HepG2 (cell line): ENCODE results near the gene VEZT. TPM values are rescaled to one million over a fixed set of nuclear protein-coding genes. Genes with fewer than 3 reads are reported as not detected.
A peak's percentile ranks its signal among the peaks of the same experiment; 100 is the strongest.

Experiments
- ATAC-seq: fragments of 200-7000 bp; cut with Tn5 transposase; 3 replicates; pipeline ENCODE4 v1.9.1; 2020; ENCODE audit warnings: mild to moderate bottlenecking, moderate library complexity
- BruUV-seq: library from RNA; stranded (reverse); fragments of 400-500 nt; replicated peaks from 2 replicates; lab custom pipeline; 2021; lab: Mats Ljungman, UMichigan
- CTCF ChIA-PET: fragments of 300-600 bp; formaldehyde crosslinking; extraction: SDS; loops from one replicate; lab custom pipeline; 2021; ENCODE audit warnings: low total read pairs, inconsistent platforms, low intra/inter-chr PET ratio; lab: Yijun Ruan, JAX
- POLR2A ChIA-PET: fragments of 350-600 bp; sonication (Branson Sonifier 250); formaldehyde crosslinking; loops from one replicate; lab custom pipeline; 2020; ENCODE audit warnings: antibody characterized with exemption, inconsistent platforms; lab: Yijun Ruan, JAX
- DNase-seq: peaks from one replicate; pipeline ENCODE4 v3.0.0-alpha.2; 2015; ENCODE audit warnings: low spot score
- FAIRE-seq: peaks from 3 replicates; lab custom pipeline; 2011; peaks lifted over from hg19 to GRCh38; lab: Jason Lieb, UNC
- H2AFZ ChIP-seq: one replicate; pipeline ENCODE4 v1.6.1; 2011; ENCODE audit warnings: low read length, inconsistent platforms
- H3K27ac ChIP-seq: fragments of 300-600 bp; 3 replicates; pipeline ENCODE4 v1.8.0; 2011; ENCODE audit warnings: mixed run types, mild to moderate bottlenecking, mixed read lengths, low read length, inconsistent platforms; ENCODE audit not compliant: insufficient read depth; ENCODE audit errors: extremely low read length
- H3K27me3 ChIP-seq, 2 experiments: fragments of 200-600 bp in 1 of 2; 2 replicates in 1 of 2; 3 replicates in 1 of 2; pipeline versions ENCODE4 v1.6.0 to v1.8.0; 2011; ENCODE audit warnings: low read length in 2 of 2, mild to moderate bottlenecking in 2 of 2, moderate library complexity in 2 of 2, inconsistent platforms in 1 of 2; ENCODE audit not compliant: insufficient read depth in 2 of 2, control insufficient read depth in 1 of 2
- H3K36me3 ChIP-seq, 2 experiments: fragments of 200-600 bp in 1 of 2; replicated peaks in 1 of 2; 2 replicates in 1 of 2; 3 replicates in 1 of 2; pipeline versions ENCODE4 v1.5.1 to v1.8.0; 2011; ENCODE audit warnings: low read length in 2 of 2, inconsistent platforms in 1 of 2; ENCODE audit not compliant: insufficient read depth in 2 of 2, control insufficient read depth in 1 of 2
- H3K4me1 ChIP-seq: 2 replicates; pipeline ENCODE4 v1.5.1; 2012; ENCODE audit warnings: low read length, inconsistent platforms; ENCODE audit not compliant: insufficient read depth
- H3K4me2 ChIP-seq: 2 replicates; pipeline ENCODE4 v1.6.0; 2011; ENCODE audit warnings: low read depth, low read length, inconsistent platforms
- H3K4me3 ChIP-seq, 3 experiments: fragments of 200-600 bp in 1 of 3; sonication (generic), shearing (Covaris generic) in 1 of 3; replicated peaks in 1 of 3; 2 replicates each; pipeline ENCODE4 v1.5.1; 2011 to 2016; ENCODE audit warnings: low read length in 3 of 3, inconsistent platforms in 2 of 3, low read depth in 2 of 3, mild to moderate bottlenecking in 2 of 3, control low read depth in 1 of 3, mixed read lengths in 1 of 3; ENCODE audit not compliant: insufficient read depth in 1 of 3
- H3K79me2 ChIP-seq: one replicate; pipeline ENCODE4 v1.6.1; 2011; ENCODE audit warnings: low read length, inconsistent platforms; ENCODE audit not compliant: insufficient read depth
- H3K9ac ChIP-seq: 2 replicates; pipeline ENCODE4 v1.6.0; 2011; ENCODE audit warnings: mild to moderate bottlenecking, low read depth, low read length, inconsistent platforms; ENCODE audit not compliant: insufficient read depth
- H3K9me3 ChIP-seq: 2 replicates; pipeline ENCODE4 v1.5.1; 2012; ENCODE audit warnings: mild to moderate bottlenecking, low read length
- H4K20me1 ChIP-seq: 2 replicates; pipeline ENCODE4 v1.6.0; 2011; ENCODE audit warnings: inconsistent platforms, mild to moderate bottlenecking, low read length, moderate library complexity; ENCODE audit not compliant: insufficient read depth
- ASH2L ChIP-seq: fragments of 300-600, 200-600 bp; sonication (generic); IDR thresholded peaks from 2 replicates; pipeline ENCODE4 v1.7.0; 2017; ENCODE audit warnings: low read depth, mild to moderate bottlenecking, moderate library complexity, mixed read lengths, low read length; ENCODE audit not compliant: insufficient read length
- FOSL2 ChIP-seq: sonication (generic); formaldehyde crosslinking; IDR thresholded peaks from 2 replicates; pipeline ENCODE4 v1.4.0; 2020; ENCODE audit warnings: missing genetic modification reagents
- GPN1 ChIP-seq: sonication (generic); formaldehyde crosslinking; IDR thresholded peaks from 2 replicates; pipeline ENCODE4 v1.5.1; 2020; ENCODE audit warnings: missing genetic modification reagents, borderline replicate concordance
- HMG20A ChIP-seq: IDR thresholded peaks from 2 replicates; pipeline ENCODE4 v1.6.1; 2016; ENCODE audit warnings: borderline replicate concordance
- HNRNPK ChIP-seq: fragments of 200-400 bp; formaldehyde crosslinking; IDR thresholded peaks from 2 replicates; pipeline ENCODE4 v1.6.1; 2018; ENCODE audit warnings: low read length, low read depth, moderate library complexity, mild to moderate bottlenecking; ENCODE audit not compliant: poor library complexity, severe bottlenecking
- NCOA5 ChIP-seq: sonication (generic); formaldehyde crosslinking; IDR thresholded peaks from 2 replicates; pipeline ENCODE4 v1.4.0; 2020; ENCODE audit warnings: missing genetic modification reagents
- ZBTB8A ChIP-seq: sonication (generic); formaldehyde crosslinking; IDR thresholded peaks from 2 replicates; pipeline ENCODE4 v1.4.0; 2020; ENCODE audit warnings: mild to moderate bottlenecking, low read depth, missing genetic modification reagents, borderline replicate concordance
- ZEB1 ChIP-seq: IDR thresholded peaks from 2 replicates; pipeline ENCODE4 v1.6.1; 2012; ENCODE audit warnings: mild to moderate bottlenecking, low read depth, inconsistent platforms; ENCODE audit not compliant: insufficient replicate concordance
- ZNF354B ChIP-seq: sonication (generic); formaldehyde crosslinking; IDR thresholded peaks from 2 replicates; pipeline ENCODE4 v1.8.0; 2022; ENCODE audit warnings: mild to moderate bottlenecking, missing genetic modification reagents
- ZNF615 ChIP-seq: sonication (generic); formaldehyde crosslinking; IDR thresholded peaks from 2 replicates; pipeline ENCODE4 v1.5.0; 2020; ENCODE audit warnings: mild to moderate bottlenecking, missing genetic modification reagents, borderline replicate concordance
- ZNF781 ChIP-seq: sonication (generic); formaldehyde crosslinking; IDR thresholded peaks from 2 replicates; pipeline ENCODE4 v1.5.1; 2020; ENCODE audit warnings: borderline replicate concordance, mild to moderate bottlenecking, missing genetic modification reagents; ENCODE audit errors: not compliant biosample characterization
- WGBS: methylation state at CpG from one replicate; pipeline ENCODE4 v1.1.6; 2017; ENCODE audit warnings: low lambda C conversion rate; 5-methylcytosine and 5-hydroxymethylcytosine counted together
- in situ Hi-C: cut with HindIII; loops from 2 replicates; pipeline ENCODE4 v1.10.0; 2017; ENCODE audit warnings: low pct_unique_long_range_greater_than_20kb; ENCODE audit not compliant: extremely low pct_ligation_motif_present
- intact Hi-C: fragments of 100-400 bp; cut with micrococcal nuclease; formaldehyde crosslinking; loops from one replicate; pipeline ENCODE4 v1.10.0; 2022; ENCODE audit not compliant: unreplicated experiment
- polyA plus RNA-seq, 8 experiments: library from polyadenylated mRNA; depleted of rRNA in 3 of 8; stranded (reverse) in 7 of 8; unstranded in 1 of 8; fragments of >200 nt; fragmentation: Illumina TruSeq in 4 of 8; extraction: Trizol in 4 of 8; gene quantifications; 2 replicates each; pipeline versions ENCODE4 v1.2.1 to v1.2.3, GENCODE V29; 2011 to 2016; ENCODE audit warnings: low read depth in 4 of 8, missing spikeins in 1 of 8, mixed read lengths in 1 of 8; ENCODE audit not compliant: insufficient read depth in 1 of 8
- total RNA-seq, 5 experiments: library from RNA; depleted of rRNA; stranded (reverse); fragments of >200 nt; fragmentation: Illumina TruSeq; extraction: Trizol; gene quantifications; 2 replicates each; pipeline ENCODE4 v1.2.3, GENCODE V29; 2016; ENCODE audit warnings: low read depth in 1 of 5
- TF ChIP-seq, protein P1 (sequence below): sonication (generic); formaldehyde crosslinking; IDR thresholded peaks from 2 replicates; pipeline ENCODE4 v1.4.0; 2020; ENCODE audit warnings: low read depth, missing genetic modification reagents

Gene VEZT
- total and polyA plus RNA-seq, 2 of the 13 experiments (the other 11 are each of a cell fraction or from before 2014, with no cell fraction given): 35.5 to 51.6 TPM

DNA sequence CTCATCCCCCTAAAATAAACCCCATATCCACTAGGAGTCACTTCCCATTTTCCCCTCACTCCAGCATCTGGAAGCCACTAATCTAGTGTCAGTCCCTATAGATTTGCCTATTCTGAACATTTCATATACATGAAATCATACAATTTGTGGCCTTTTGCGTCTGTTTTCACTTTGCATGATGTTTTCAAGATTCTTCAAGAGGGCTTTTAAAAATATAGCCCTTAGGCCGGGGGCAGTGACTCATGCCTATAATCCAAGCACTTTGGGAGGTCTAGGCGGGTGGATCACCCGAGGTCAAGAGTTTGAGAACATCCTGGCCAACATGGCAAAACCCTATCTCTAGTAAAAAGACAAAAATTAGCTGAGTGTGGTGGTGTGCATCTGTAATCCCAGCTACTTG, 104.7 kb downstream of the VEZT start:
- Histone ChIP-seq H4K20me1 (no peaks in the 10 kb centered on the region), H2AFZ (no peak overlapping the region), H3K79me2 (no peaks in the 10 kb centered on the region), H3K4me1 (peaks cover 48% of the 10 kb centered on the region), H3K9me3 (no peaks in the 10 kb centered on the region), H3K9ac (no peak overlapping the region), H3K4me3 (no peak overlapping the region), H3K36me3 (no peaks in the 10 kb centered on the region), H3K27ac (no peak overlapping the region), H3K4me2 (no peak overlapping the region), H3K27me3 (peaks cover 0 to 19% of the 10 kb centered on the region in 2 experiments; a peak in 2 of 5 replicates)
- TF ChIP-seq ZNF781 (CRISPR knock-in tag): no peak
- no peak for TF ChIP-seq ZBTB8A (CRISPR knock-in tag)
- TF ChIP-seq HMG20A (CRISPR knock-in tag): no peak
- no peak for TF ChIP-seq ZEB1
- TF ChIP-seq ZNF615: no peak
- TF ChIP-seq ZNF354B (CRISPR knock-in tag): no peak
- no peak for TF ChIP-seq ASH2L
- no peak for DNase-seq
- ChIA-PET POLR2A (no interaction called here), CTCF (no interaction called here)
- 69% methylated on average over 4 of the region's 4 CpGs for WGBS
- intact Hi-C loops (no loop called here), in situ Hi-C loops (no loop called here)
- BruUV-seq: no TSS peak
- no peak for FAIRE-seq
- ATAC-seq: no peak

- Histone ChIP-seq H3K4me3 (no peak overlapping the region), H3K36me3 (no peaks in the 10 kb centered on the region), H3K27ac (no peak overlapping the region), H3K9ac (no peak overlapping the region), H3K4me1 (peaks cover 40% of the 10 kb centered on the region)
- FAIRE-seq (no peak), ATAC-seq (no peak)
- in situ Hi-C loops: no loop called here
- POLR2A ChIA-PET: no interaction called here
- TF ChIP-seq HNRNPK (peak; percentile 77), FOSL2 (peak; percentile 27; the same call in 1 of the 2 replicates), NCOA5 (CRISPR knock-in tag) (no peak), GPN1 (CRISPR knock-in tag) (no peak)
- TF ChIP-seq, protein P1, sequence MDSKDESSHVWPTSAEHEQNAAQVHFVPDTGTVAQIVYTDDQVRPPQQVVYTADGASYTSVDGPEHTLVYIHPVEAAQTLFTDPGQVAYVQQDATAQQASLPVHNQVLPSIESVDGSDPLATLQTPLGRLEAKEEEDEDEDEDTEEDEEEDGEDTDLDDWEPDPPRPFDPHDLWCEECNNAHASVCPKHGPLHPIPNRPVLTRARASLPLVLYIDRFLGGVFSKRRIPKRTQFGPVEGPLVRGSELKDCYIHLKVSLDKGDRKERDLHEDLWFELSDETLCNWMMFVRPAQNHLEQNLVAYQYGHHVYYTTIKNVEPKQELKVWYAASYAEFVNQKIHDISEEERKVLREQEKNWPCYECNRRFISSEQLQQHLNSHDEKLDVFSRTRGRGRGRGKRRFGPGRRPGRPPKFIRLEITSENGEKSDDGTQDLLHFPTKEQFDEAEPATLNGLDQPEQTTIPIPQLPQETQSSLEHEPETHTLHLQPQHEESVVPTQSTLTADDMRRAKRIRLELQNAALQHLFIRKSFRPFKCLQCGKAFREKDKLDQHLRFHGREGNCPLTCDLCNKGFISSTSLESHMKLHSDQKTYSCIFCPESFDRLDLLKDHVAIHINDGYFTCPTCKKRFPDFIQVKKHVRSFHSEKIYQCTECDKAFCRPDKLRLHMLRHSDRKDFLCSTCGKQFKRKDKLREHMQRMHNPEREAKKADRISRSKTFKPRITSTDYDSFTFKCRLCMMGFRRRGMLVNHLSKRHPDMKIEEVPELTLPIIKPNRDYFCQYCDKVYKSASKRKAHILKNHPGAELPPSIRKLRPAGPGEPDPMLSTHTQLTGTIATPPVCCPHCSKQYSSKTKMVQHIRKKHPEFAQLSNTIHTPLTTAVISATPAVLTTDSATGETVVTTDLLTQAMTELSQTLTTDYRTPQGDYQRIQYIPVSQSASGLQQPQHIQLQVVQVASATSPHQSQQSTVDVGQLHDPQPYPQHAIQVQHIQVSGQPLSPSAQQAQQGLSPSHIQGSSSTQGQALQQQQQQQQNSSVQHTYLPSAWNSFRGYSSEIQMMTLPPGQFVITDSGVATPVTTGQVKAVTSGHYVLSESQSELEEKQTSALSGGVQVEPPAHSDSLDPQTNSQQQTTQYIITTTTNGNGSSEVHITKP: peak; percentile 76
- TF ChIP-seq, all 625 proteins: peak for 3
- Histone ChIP-seq H3K4me2 (no peak overlapping the region), H2AFZ (no peak overlapping the region), H4K20me1 (no peaks in the 10 kb centered on the region), H3K27me3 (peaks cover 0 to 19% of the 10 kb centered on the region in 2 experiments; a peak in 2 of 5 replicates), H3K79me2 (no peaks in the 10 kb centered on the region), H3K9me3 (no peaks in the 10 kb centered on the region)
- CTCF ChIA-PET: no interaction called here
- no TSS peak for BruUV-seq
- DNase-seq: peak; percentile 44
- intact Hi-C loops: no loop called here
Measured at GRCh38 chr12:95323212-95323611, 105.6 kb downstream of the VEZT start.
